Type B pancreatic cell (in vitro differentiated cells): Measurements from ENCODE around the gene PLIN4. TPM values are rescaled to one million over a fixed set of nuclear protein-coding genes. Genes with fewer than 3 reads are reported as not detected.
A peak's percentile ranks its signal among the peaks of the same experiment; 100 is the strongest.

ENCODE experiments used
- DNase-seq: peaks from one replicate; pipeline ENCODE4 v3.0.0; 2021; ENCODE audit warnings: mixed read lengths; ENCODE audit not compliant: unreplicated experiment; ENCODE audit errors: extremely low spot score
- H3K27ac Mint-ChIP-seq: 2 replicates; pipeline ENCODE4 v1.8.0; 2021; ENCODE audit warnings: mild to moderate bottlenecking, mixed read lengths
- H3K27me3 Mint-ChIP-seq: 2 replicates; pipeline ENCODE4 v1.8.0; 2021; ENCODE audit warnings: mixed read lengths
- H3K36me3 Mint-ChIP-seq: 2 replicates; pipeline ENCODE4 v1.8.0; 2021; ENCODE audit warnings: mixed read lengths
- H3K4me1 Mint-ChIP-seq: one replicate; pipeline ENCODE4 v1.8.0; 2021; ENCODE audit warnings: mixed read lengths; ENCODE audit not compliant: unreplicated experiment
- H3K4me3 Mint-ChIP-seq: 2 replicates; pipeline ENCODE4 v1.8.0; 2021; ENCODE audit warnings: mild to moderate bottlenecking, mixed read lengths
- H3K9me3 Mint-ChIP-seq: 2 replicates; pipeline ENCODE4 v1.8.0; 2021; ENCODE audit warnings: mixed read lengths
- total RNA-seq: library from RNA; stranded (reverse); gene quantifications from 2 replicates; pipeline ENCODE4 v1.2.1, GENCODE V29; 2021; ENCODE audit warnings: low replicate concordance
- TF ChIP-seq, protein P1 (sequence below): fragments of 200-600 bp; sonication (generic); conservative IDR thresholded peaks from 2 replicates; pipeline ENCODE4 v1.5.0; 2021; ENCODE audit warnings: antibody characterized with exemption, mild to moderate bottlenecking

The PLIN4 gene
- total RNA-seq, 1 donor from 2014 or later = 0.48 TPM

DNA sequence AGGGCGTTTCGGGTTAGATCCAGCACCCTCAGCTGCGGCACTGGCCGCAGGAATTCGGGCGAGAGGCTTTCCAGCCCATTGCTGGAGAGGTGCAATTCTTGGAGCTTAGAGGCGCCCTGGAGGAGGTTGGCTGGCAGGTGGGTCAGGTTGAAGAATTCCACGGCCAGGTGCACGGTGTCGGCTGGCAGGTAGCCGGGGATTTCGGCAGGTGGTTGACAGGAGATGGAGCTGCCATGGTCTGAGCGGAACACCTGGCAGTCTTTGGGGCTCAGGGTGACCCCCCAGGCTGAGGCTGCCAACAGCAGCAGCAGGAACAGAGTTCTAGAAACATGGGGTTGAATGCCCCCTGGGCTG lies 20.3 kb upstream of the PLIN4 start:
- peaks cover 7% of the 10 kb centered on the region for H3K4me1 Mint-ChIP-seq
- H3K36me3 Mint-ChIP-seq = no peaks in the 10 kb centered on the region
- TF ChIP-seq, protein P1, sequence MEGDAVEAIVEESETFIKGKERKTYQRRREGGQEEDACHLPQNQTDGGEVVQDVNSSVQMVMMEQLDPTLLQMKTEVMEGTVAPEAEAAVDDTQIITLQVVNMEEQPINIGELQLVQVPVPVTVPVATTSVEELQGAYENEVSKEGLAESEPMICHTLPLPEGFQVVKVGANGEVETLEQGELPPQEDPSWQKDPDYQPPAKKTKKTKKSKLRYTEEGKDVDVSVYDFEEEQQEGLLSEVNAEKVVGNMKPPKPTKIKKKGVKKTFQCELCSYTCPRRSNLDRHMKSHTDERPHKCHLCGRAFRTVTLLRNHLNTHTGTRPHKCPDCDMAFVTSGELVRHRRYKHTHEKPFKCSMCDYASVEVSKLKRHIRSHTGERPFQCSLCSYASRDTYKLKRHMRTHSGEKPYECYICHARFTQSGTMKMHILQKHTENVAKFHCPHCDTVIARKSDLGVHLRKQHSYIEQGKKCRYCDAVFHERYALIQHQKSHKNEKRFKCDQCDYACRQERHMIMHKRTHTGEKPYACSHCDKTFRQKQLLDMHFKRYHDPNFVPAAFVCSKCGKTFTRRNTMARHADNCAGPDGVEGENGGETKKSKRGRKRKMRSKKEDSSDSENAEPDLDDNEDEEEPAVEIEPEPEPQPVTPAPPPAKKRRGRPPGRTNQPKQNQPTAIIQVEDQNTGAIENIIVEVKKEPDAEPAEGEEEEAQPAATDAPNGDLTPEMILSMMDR = no peak
- H3K27ac Mint-ChIP-seq = no peak overlapping the region
- no peaks in the 10 kb centered on the region for H3K9me3 Mint-ChIP-seq
- no peak for DNase-seq
- H3K27me3 Mint-ChIP-seq = peaks cover 3% of the 10 kb centered on the region
- no peak overlapping the region for H3K4me3 Mint-ChIP-seq

DNA sequence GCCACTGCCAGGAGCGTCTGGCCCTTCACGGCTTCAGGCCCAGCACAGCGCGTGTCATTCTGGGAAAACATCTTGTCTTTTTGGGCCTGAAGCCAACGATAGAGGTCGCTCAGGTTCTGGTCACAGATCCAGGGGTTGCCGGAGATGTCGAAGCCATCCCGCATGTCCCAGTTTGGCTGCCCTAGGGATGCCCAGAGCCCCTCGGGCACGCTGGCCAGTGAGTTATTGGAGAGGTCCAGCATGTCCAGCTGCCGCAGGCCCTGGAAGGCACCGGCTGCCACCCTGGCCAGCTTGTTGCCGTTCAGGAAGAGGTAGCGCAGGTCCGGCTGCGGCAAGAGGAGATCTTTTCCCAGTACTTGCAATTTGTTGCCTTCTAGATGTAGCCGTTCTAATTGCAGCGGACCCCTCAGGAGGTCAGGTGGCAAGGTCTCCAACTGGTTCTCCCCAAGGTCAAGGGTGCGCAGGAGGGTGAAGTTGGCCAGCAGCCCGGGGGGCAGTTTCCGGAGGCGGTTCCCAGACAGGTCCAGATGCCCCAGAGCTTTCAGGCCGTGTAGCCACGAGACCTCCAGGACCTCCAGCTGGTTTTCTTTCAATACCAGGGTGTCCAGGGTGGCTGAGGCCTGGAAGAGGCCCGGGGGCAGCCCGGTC lies 19.8 kb upstream of the PLIN4 start:
- H3K4me3 Mint-ChIP-seq = no peak overlapping the region
- DNase-seq = peak; percentile 66
- H3K36me3 Mint-ChIP-seq = no peaks in the 10 kb centered on the region
- H3K9me3 Mint-ChIP-seq = no peaks in the 10 kb centered on the region
- H3K27ac Mint-ChIP-seq = no peak overlapping the region
- peaks cover 3% of the 10 kb centered on the region for H3K27me3 Mint-ChIP-seq
- peaks cover 7% of the 10 kb centered on the region for H3K4me1 Mint-ChIP-seq
- TF ChIP-seq, protein P1 = no peak

DNA sequence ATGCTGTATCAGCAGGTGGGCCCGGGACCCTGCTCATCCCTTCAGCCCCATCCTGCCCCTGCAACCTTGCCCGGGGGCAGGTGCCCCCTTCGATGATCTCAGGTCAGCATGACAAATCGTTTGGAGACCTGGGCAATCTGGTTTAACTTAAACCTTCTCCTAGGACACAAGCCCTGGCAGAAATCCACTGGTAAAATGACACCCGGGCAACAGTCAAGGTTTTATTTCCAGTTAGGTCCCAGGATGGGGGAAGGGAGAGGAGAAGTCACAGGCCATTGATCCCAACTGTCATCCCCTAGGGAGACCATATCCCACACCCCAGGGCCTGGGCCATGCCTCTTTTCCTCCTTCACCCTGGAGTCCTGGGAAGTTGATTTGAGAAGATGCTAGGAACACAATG lies 18.5 kb upstream of the PLIN4 start:
- TF ChIP-seq, protein P1 = no peak
- H3K9me3 Mint-ChIP-seq = no peaks in the 10 kb centered on the region
- no peaks in the 10 kb centered on the region for H3K36me3 Mint-ChIP-seq
- DNase-seq = no peak
- H3K27ac Mint-ChIP-seq = no peak overlapping the region
- H3K27me3 Mint-ChIP-seq = peaks cover 3% of the 10 kb centered on the region
- no peak overlapping the region for H3K4me3 Mint-ChIP-seq
- H3K4me1 Mint-ChIP-seq = peaks cover 7% of the 10 kb centered on the region

DNA sequence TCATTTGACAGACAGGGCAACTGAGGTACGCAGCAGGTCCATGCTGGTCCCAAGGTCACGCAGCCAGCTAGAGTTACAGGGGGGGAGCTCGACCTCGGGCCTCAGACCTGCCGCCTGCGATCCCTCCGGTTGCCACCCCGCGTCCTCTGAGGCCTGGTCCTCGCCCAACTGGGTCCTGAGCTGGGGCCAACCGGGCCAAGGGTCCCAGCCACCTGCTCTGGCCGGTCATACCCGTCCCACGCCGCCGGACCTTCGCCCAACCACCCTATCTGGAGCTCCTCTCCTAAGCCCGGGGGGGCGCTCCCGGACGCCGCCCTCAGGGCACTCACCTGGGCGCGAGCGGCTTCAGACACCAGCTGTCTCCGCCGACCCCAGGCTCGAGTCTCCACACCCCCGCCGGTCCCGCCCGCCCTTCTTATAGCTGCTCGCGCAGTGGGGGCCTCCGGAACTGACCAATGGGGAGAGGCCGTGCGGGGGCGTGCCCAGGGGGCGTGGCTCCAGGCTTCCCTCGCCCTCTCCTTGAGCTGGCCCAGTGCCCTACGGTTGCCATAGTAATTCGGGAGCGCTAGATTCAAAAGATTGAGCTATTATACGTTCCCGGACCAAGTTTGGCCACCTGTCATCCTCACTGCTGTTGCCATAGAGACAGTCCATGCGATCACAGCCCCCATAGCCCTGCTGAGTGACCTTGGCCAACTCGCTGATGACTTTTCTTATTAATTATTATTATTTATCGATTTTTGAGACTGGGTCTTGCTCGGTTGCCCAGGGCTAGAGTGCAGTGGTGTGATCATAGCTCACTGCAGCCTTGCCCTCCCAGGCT lies 16.8 kb upstream of the PLIN4 start, which contains the start of gene PLIN5:
PLIN5 (minus strand) TSS at position 389 of the 823 bp plus-strand sequence. CDS start 1,150 bp downstream, outside the sequence.
- H3K36me3 Mint-ChIP-seq = no peaks in the 10 kb centered on the region
- H3K9me3 Mint-ChIP-seq = no peaks in the 10 kb centered on the region
- peaks cover 3% of the 10 kb centered on the region for H3K27me3 Mint-ChIP-seq
- no peak within 1 kb of the TSS for H3K27ac Mint-ChIP-seq
- TF ChIP-seq, protein P1 = peak; percentile 19
- H3K4me1 Mint-ChIP-seq = peaks cover 4% of the 10 kb centered on the region
- peak within 1 kb of the TSS; percentile 57 for H3K4me3 Mint-ChIP-seq
- DNase-seq = peak; percentile 90

DNA sequence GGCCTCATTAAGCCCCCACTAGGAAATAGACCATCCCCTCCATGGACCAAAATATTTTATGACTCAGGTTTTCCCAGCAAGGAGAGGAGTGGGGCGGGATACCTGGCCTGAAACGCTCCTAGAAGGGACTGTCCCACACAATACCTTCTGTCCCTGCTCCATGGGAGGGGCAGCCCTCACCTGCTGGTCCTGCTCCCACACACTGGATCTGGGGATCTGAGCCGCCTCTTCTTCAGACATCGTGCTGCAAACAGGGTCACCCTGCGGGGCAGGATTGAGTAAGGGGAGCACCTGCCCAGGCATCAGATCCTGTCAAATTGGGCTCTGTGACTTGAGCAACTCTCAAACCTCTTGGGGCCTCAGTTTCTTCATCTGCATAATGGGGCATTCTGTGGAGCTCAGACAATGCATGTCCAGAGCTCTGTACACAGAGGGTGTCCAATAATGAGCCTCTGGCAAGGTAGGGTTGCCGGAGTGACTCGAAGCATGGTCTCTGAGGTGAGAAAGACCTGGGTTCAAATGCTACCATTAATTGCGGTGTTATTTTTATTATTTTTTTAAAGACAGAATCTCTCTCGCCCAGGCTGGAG lies 15.6 kb upstream of the PLIN4 start:
- Mint-ChIP-seq H3K27me3 (peaks cover 3% of the 10 kb centered on the region), H3K4me1 (no peaks in the 10 kb centered on the region), H3K4me3 (no peak overlapping the region), H3K27ac (no peak overlapping the region), H3K36me3 (no peaks in the 10 kb centered on the region), H3K9me3 (no peaks in the 10 kb centered on the region)
- TF ChIP-seq, protein P1 = no peak
- peak; percentile 66 for DNase-seq
